T-helper 17 cell (primary cell): Measurements from ENCODE around the gene UTP11. TPM values are rescaled to one million over a fixed set of nuclear protein-coding genes. Genes with fewer than 3 reads are reported as not detected.
"Not testable (repeated sequence)": the region's sequence is repeated elsewhere in the genome, so short reads cannot be mapped to it uniquely, and the experiment has no call there.

Experiments
- ATAC-seq: fragments of 150-1000 bp; cut with Tn5 transposase; 2 replicates; pipeline ENCODE4 v1.10.0; 2021; ENCODE audit warnings: mild to moderate bottlenecking, moderate library complexity
- DNase-seq, 3 donors: peaks; one replicate each; pipeline versions ENCODE4 v3.0.0 to v3.0.0-alpha.2; 2020 to 2021
- H3K9me3 ChIP-seq: one replicate; pipeline ENCODE4 v1.7.0; 2013; ENCODE audit warnings: low read length, mild to moderate bottlenecking; ENCODE audit not compliant: control insufficient read depth, poor library complexity, severe bottlenecking
- H3K27ac Mint-ChIP-seq: one replicate; pipeline ENCODE4 v1.8.0; 2022; ENCODE audit warnings: mild to moderate bottlenecking, moderate library complexity, mixed read lengths
- H3K27me3 Mint-ChIP-seq: one replicate; pipeline ENCODE4 v1.8.0; 2022; ENCODE audit warnings: mixed read lengths
- H3K36me3 Mint-ChIP-seq: one replicate; pipeline ENCODE4 v1.8.0; 2022; ENCODE audit warnings: low read depth, mixed read lengths
- H3K4me1 Mint-ChIP-seq: one replicate; pipeline ENCODE4 v1.8.0; 2022; ENCODE audit warnings: mild to moderate bottlenecking, mixed read lengths
- H3K4me3 Mint-ChIP-seq: one replicate; pipeline ENCODE4 v1.8.0; 2022; ENCODE audit warnings: mild to moderate bottlenecking, moderate library complexity, mixed read lengths
- total RNA-seq, 4 donors: library from RNA in 2 of 4; stranded (reverse) in 2 of 4; gene quantifications; one replicate each; pipeline ENCODE4 v1.2.3 and lab custom pipeline; 2022 to 2026

Gene UTP11
- total RNA-seq (10 to 100 TPM in 1 of 2 donors, 1 to 10 TPM in 1; 8.7 to 12.3 TPM), total RNA-seq (lab: John Stamatoyannopoulos, UW) (17.3 to 37.0 reads per million in 2 donors)

DNA sequence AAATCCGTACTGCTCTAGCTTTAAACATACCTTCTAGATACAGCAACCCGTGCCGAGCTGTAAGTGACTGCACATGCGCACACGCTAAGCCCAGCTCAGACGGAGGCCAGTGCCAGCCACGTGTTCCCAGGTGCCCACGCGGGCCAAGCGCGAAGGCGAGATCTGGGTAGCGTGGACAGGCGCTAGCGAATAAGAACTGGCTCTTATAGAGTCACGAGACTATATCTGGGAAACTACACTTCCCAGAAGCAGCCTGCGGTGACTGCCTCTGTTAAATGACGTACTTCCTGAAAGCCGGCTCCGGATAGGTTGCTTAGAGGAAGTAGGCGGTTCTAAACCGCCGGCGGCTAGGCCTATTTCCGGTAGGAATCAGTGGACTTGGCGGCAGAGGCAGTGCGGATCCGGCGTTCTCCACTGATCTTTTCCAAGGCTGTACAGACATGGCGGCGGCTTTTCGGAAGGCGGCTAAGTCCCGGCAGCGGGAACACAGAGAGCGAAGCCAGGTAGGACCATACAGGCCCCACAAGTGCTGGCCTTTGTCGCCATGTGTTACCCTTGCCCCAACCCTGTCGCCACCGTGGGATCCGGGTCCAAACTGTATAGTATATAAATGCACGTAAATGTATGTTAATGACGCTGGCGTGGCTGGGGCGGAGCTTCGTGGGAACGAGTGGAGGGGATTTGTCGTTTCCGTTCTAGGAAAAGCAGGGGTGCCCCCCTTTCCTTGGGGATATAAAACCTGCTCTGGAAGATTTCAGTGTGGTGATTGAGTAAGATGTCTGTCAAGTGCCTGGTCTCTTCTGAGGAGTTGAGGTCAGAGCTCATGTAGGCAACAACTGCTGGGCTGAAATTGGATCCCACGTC, at the start of gene UTP11:
UTP11 (plus strand) TSS at position 372 of the 864 bp plus-strand sequence; CDS start at position 441, 69 bp downstream.
- peaks cover 2% of the 10 kb centered on the region for H3K36me3 Mint-ChIP-seq
- H3K4me1 Mint-ChIP-seq: peaks cover 19% of the 10 kb centered on the region
- ATAC-seq: peak; percentile 97
- DNase-seq: peak; percentile 74 to 86 (median 78)
- no peaks in the 10 kb centered on the region for H3K27me3 Mint-ChIP-seq
- H3K4me3 Mint-ChIP-seq: peak within 1 kb of the TSS; percentile 98
- peak within 1 kb of the TSS; percentile 98 for H3K27ac Mint-ChIP-seq
- H3K9me3 ChIP-seq: no peaks in the 10 kb centered on the region

DNA sequence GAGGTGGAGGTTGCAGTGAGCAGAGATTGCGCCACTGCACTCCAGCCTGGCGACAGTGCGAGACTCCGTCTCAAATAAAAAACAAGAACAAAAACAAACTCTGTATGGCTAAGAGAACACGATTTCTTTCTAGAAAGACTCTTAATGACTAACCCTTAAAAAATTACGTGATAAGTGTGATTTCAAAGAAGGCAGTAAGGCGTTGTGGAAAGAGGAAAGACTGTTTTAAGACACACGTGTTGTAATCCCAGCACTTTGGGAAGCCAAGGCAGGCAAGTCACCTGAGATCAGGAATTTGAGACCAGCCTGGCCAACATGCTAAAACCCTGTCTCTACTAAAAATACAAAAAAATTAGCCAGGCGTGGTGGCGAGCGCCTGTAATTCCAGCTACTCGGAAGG, 48.4 kb upstream of the UTP11 start:
- H3K36me3 Mint-ChIP-seq, H3K27ac Mint-ChIP-seq, H3K9me3 ChIP-seq, DNase-seq, H3K27me3 Mint-ChIP-seq, H3K4me1 Mint-ChIP-seq, ATAC-seq, H3K4me3 Mint-ChIP-seq: not testable (repeated sequence)

GRCh38 chr1:37965301-37965700, 47.2 kb upstream of the UTP11 start:
- no peaks in the 10 kb centered on the region for H3K9me3 ChIP-seq
- Mint-ChIP-seq H3K4me1 (no peaks in the 10 kb centered on the region), H3K36me3 (no peaks in the 10 kb centered on the region), H3K27ac (no peak overlapping the region), H3K27me3 (no peaks in the 10 kb centered on the region), H3K4me3 (no peak overlapping the region)
- ATAC-seq: no peak
- no peak for DNase-seq

DNA sequence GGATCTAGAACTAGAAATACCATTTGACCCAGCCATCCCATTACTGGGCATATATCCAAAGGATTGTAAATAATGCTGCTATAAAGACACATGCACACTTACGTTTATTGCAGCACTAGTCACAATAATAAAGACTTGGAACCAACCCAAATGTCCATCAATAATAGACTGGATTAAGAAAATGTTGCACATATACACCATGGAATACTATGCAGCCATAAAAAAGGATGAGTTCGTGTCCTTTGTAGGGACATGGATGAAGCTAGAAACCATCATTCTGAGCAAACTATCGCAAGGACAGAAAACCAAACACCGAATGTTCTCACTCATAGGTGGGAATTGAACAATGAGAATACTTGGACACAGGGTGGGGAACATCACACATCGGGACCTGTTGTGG, 38.9 kb upstream of the UTP11 start:
- not testable (repeated sequence) for DNase-seq, H3K27me3 Mint-ChIP-seq, H3K27ac Mint-ChIP-seq, H3K4me3 Mint-ChIP-seq, ATAC-seq, H3K9me3 ChIP-seq
- Mint-ChIP-seq H3K4me1 (peaks cover 22% of the 10 kb centered on the region), H3K36me3 (peaks cover 19% of the 10 kb centered on the region)

GRCh38 chr1:37974567-37974966, 38.0 kb upstream of the UTP11 start:
- no peak for DNase-seq
- H3K4me3 Mint-ChIP-seq: no peak overlapping the region

DNA sequence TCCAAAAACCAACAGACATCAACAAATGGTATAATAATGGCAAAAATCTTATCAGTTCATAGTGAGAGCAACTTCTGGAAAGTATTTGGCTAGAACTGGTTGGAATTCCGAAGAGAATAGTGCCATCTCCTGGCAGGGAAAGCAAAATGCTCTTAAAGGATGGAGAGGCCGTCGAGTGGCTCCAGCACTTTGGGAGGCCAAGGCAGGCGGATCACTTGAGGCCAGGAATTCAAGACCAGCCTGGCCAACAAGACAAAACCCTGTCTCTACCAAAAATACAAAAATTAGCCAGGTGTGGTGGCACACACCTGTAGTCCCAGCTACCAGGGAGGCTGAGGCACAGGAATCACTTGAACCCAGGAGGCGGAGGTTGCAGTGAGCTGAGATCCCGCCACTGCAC, 37.5 kb upstream of the UTP11 start:
- DNase-seq, ATAC-seq, H3K9me3 ChIP-seq, H3K4me3 Mint-ChIP-seq, H3K27me3 Mint-ChIP-seq: not testable (repeated sequence)
- Mint-ChIP-seq H3K27ac (peak overlapping the region; percentile 64), H3K4me1 (peaks cover 22% of the 10 kb centered on the region), H3K36me3 (peaks cover 19% of the 10 kb centered on the region)

More at GRCh38 chr1:37974567-37974966, 38.0 kb upstream of the UTP11 start:
- H3K36me3 Mint-ChIP-seq: peaks cover 19% of the 10 kb centered on the region
- no peaks in the 10 kb centered on the region for H3K9me3 ChIP-seq
- peak overlapping the region; percentile 64 for H3K27ac Mint-ChIP-seq
- ATAC-seq: no peak
- H3K27me3 Mint-ChIP-seq: no peaks in the 10 kb centered on the region
- H3K4me1 Mint-ChIP-seq: peaks cover 22% of the 10 kb centered on the region

DNA sequence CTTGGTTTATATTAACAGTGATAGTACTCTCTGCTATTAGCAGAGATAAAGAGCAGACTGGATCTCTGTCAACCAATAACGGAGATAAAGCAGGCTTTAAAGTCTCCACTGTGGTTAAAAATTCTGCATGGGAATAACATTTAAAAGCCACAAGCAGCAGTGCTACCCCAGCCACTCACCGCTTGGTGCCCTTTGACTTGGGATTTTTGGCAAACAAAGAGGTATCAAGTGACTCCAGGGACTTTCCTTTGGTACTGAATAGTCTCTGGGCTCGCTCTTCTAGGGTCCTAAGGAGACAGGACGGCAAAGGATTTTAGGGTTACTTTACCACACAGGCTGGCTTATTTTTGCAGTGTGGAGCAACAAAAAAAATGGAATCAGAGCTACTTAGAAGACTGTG, 34.0 kb upstream of the UTP11 start:
- Mint-ChIP-seq H3K36me3 (peaks cover 14% of the 10 kb centered on the region), H3K27ac (no peak overlapping the region)

DNA sequence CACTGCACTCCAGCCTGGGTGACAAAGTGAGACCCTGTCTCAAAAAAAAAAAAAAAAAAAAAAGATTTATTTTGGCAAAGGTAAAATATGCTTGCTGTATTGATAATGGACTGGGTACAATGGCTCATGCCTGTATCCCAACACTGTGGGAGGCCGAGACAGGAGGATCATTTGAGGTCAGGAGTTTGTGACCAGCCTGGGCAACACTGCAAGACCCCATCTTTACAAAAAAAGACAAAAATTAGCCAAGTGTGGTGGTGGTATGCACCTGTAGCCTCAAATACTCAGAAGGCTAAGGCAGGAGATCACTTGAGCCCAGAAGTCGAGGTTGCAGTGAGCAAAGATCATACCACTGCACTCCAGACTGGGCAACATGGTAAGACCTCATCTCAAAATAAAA, 29.0 kb upstream of the UTP11 start:
- Mint-ChIP-seq H3K4me1 (peaks cover 4% of the 10 kb centered on the region), H3K4me3 (no peak overlapping the region), H3K36me3 (peaks cover 6% of the 10 kb centered on the region), H3K27me3 (no peaks in the 10 kb centered on the region), H3K27ac (no peak overlapping the region)
- H3K9me3 ChIP-seq: no peaks in the 10 kb centered on the region
- DNase-seq: no peak
- ATAC-seq: no peak

More for the DNA sequence above, 34.0 kb upstream of the UTP11 start:
- H3K9me3 ChIP-seq: no peaks in the 10 kb centered on the region
- Mint-ChIP-seq H3K4me1 (peaks cover 2% of the 10 kb centered on the region), H3K4me3 (no peak overlapping the region), H3K27me3 (no peaks in the 10 kb centered on the region)
- no peak for ATAC-seq
- DNase-seq: no peak

- peaks cover 11% of the 10 kb centered on the region for H3K4me1 Mint-ChIP-seq
- no peaks in the 10 kb centered on the region for H3K9me3 ChIP-seq
- peaks cover 6% of the 10 kb centered on the region for H3K36me3 Mint-ChIP-seq
- no peak overlapping the region for H3K27ac Mint-ChIP-seq
- H3K27me3 Mint-ChIP-seq: no peaks in the 10 kb centered on the region
- H3K4me3 Mint-ChIP-seq: peak overlapping the region; percentile 15
- no peak for ATAC-seq
- no peak for DNase-seq
These were observed 24.9 kb upstream of the UTP11 start for GRCh38 chr1:37987679-37988078.

DNA sequence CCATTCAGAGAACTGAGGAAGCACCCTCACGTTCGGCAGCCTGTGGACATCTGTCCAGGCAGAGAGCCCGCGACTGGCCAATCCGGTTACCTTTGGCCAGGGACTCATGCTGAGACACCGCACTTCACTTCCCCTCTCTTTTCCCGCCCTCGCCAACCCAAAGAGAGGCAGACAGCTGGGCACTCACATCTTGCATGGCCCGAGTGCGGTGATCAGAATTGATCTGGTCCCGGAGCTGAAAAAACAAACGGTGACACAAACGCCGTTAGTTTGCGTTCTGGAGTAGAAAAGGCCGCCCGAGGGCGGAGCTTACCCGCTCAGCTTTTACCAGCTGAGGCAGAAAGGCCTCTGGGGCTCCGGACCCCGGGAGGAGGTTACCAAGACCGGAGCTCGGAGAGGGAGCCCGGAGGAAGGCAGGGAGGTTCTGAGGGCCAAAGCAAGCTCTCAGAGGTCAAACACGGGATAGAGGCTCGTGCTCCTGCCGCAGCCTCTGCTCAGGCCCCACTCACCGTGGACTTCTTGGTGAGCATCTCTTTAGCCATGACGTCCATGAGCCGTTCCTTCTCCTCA, 23.1 kb upstream of the UTP11 start:
- Mint-ChIP-seq H3K27ac (peak overlapping the region; percentile 94), H3K4me3 (peak overlapping the region; percentile 99), H3K4me1 (peaks cover 12% of the 10 kb centered on the region), H3K27me3 (no peaks in the 10 kb centered on the region), H3K36me3 (peaks cover 6% of the 10 kb centered on the region)
- peak in 2 of 3 donors; percentile 23 to 24 for DNase-seq
- peak; percentile 49 for ATAC-seq
- H3K9me3 ChIP-seq: no peaks in the 10 kb centered on the region

DNA sequence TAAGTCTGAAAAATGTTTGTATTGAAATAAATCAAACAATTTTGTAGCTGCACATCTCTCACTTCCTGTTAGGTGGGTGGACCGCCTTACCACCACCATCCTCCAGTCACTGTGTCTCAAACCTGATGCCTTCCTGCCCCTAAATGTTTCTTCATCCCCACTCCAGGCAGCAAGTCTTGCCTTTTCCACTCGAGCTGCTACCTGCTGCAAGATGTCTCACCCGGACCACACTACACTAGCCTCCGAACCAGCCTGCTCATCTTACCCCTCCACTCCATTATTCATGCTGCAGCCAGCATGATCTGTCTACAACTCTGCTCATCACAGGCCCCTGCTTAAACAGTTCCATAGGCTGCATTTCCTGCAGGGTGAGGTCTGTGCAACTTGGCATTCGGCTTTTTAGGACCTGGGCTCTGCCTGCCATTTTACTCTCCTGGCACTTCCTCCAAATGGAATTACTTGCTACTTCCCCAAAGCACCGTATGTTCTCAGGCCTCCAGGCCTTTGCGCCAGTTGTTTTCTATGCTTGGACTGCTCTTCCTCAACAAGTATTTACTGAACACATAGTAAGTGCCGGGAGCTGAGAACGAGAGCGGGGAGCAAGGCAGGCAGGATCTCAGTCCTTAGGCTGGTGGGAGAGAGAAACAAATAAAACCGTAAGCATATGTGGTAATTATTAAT, 17.5 kb upstream of the UTP11 start:
- peak; percentile 9 for ATAC-seq
- DNase-seq: no peak
- Mint-ChIP-seq H3K36me3 (peaks cover 5% of the 10 kb centered on the region), H3K27me3 (peaks cover 4% of the 10 kb centered on the region), H3K4me3 (peak overlapping the region; percentile 82), H3K4me1 (peaks cover 18% of the 10 kb centered on the region), H3K27ac (no peak overlapping the region)
- no peaks in the 10 kb centered on the region for H3K9me3 ChIP-seq

GRCh38 chr1:37995751-37996345, 16.7 kb upstream of the UTP11 start:
- Mint-ChIP-seq H3K27me3 (peaks cover 4% of the 10 kb centered on the region), H3K36me3 (peaks cover 4% of the 10 kb centered on the region), H3K4me3 (peak overlapping the region; percentile 82), H3K27ac (no peak overlapping the region), H3K4me1 (peaks cover 15% of the 10 kb centered on the region)
- no peaks in the 10 kb centered on the region for H3K9me3 ChIP-seq
- peak; percentile 63 for ATAC-seq
- DNase-seq: no peak
